Lower leg skin (tissue), 3 donors: ENCODE measurements around the gene ASMTL.

Experiments used
- CTCF ChIP-seq, 3 donors: fragments of 450-650 bp; IDR thresholded peaks; one replicate each; pipeline ENCODE4 v1.5.1; 2016; ENCODE audit warnings: antibody characterized with exemption in 3 of 3, mild to moderate bottlenecking in 3 of 3, moderate library complexity in 2 of 3
- POLR2A ChIP-seq, 2 donors: fragments of 450-650 bp; IDR thresholded peaks; one replicate each; pipeline ENCODE4 v1.6.1; 2016 to 2017; ENCODE audit warnings: antibody characterized with exemption in 2 of 2, mild to moderate bottlenecking in 1 of 2, moderate library complexity in 1 of 2

DNA sequence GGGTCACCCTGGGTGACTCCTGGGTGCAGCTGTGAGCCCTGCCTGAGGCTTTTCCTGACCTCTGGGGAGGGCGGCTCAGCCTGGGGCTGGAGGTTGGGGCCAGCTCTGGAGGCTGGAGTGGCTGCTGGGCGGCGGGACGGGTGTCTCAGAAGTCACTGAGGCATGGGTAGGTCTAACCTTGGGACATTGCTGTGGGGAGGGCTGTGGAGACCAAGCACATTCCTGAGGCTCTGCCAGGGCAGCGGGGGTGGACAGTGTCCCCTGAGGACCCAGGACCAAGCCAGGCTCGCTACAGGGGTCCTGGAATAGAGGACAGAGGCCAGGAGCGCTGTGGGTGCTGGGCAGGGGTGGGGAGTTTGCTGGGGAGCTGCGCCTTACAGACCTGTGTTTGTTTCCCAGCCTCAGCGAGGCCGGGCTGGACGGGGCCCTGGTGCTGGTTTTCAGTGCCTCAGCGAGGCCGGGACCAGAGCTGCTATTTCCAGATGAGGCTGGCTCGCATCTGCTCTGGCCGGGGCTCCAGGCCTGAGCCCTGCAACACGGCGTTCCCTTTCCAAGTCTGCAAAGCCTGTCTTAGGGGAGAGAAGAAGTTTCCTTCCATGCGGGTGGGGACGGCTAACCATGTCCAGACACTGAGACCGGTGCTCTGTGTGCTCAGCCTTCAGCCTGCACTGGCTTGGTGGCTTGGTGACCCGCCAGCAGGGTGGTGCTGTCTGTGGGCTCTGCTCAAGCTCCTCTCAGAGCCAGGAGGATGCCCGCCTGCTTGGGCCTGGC, 57.8 kb downstream of the ASMTL start:
- TF ChIP-seq CTCF (IDR thresholded peaks at IDR 0.05): no peak
- TF ChIP-seq POLR2A (IDR thresholded peaks at IDR 0.05): no peak
